IPS-20b (cell line): ENCODE results near the gene ADCY9.
A peak's percentile ranks its signal among the peaks of the same experiment; 100 is the strongest.
"Not testable (repeated sequence)": the region's sequence is repeated elsewhere in the genome, so short reads cannot be mapped to it uniquely, and the experiment has no call there.

ENCODE experiments used
- H3K27ac ChIP-seq: one replicate; pipeline ENCODE4 v1.5.1; 2013; ENCODE audit warnings: low read length
- H3K27me3 ChIP-seq: 2 replicates; pipeline ENCODE4 v1.6.1; 2013; ENCODE audit warnings: mild to moderate bottlenecking, low read length, inconsistent platforms; ENCODE audit not compliant: insufficient read depth
- H3K36me3 ChIP-seq: 2 replicates; pipeline ENCODE4 v1.6.1; 2013; ENCODE audit warnings: low read depth, mild to moderate bottlenecking, inconsistent platforms, low read length, moderate library complexity; ENCODE audit not compliant: insufficient read depth
- H3K4me1 ChIP-seq: 2 replicates; pipeline ENCODE4 v1.6.1; 2013; ENCODE audit warnings: mild to moderate bottlenecking, control low read depth, inconsistent platforms, low read length, moderate library complexity; ENCODE audit not compliant: insufficient read depth
- H3K4me3 ChIP-seq: 2 replicates; pipeline ENCODE4 v1.5.1; 2013; ENCODE audit warnings: mild to moderate bottlenecking, low read length, inconsistent platforms
- H3K9ac ChIP-seq: 2 replicates; pipeline ENCODE4 v1.6.1; 2013; ENCODE audit warnings: low read depth, mild to moderate bottlenecking, inconsistent platforms, low read length, moderate library complexity
- H3K9me3 ChIP-seq: 2 replicates; pipeline ENCODE4 v1.6.1; 2013; ENCODE audit warnings: mild to moderate bottlenecking, low read depth, low read length, inconsistent platforms; ENCODE audit not compliant: insufficient read depth

Gene ADCY9

DNA sequence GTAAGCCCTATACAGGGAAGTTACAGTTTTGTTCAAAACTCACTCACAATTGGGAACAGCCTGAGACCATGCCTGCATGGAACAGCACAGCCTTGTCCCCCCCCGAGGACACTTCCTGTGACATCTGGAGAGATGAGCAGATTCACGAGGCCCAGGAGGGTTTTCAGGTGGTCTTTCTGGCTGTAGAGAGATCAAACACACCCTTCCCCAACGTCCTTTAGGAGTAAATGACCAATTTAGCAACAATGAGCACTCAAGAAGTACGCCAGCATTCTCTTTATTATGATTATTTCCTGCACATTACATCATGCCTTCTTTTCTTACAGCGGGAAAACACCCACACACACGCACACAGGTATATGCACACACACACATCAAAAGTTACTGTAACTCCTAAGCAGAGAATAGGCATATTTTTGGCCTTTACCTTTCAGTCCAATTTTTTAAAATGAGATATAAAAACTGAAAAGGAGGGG, 39.0 kb downstream of the ADCY9 start:
- Histone ChIP-seq H3K36me3 (no peaks in the 10 kb centered on the region), H3K9ac (no peak overlapping the region), H3K27me3 (no peaks in the 10 kb centered on the region), H3K4me3 (no peak overlapping the region), H3K4me1 (peaks cover 2% of the 10 kb centered on the region; the same call in 1 of the 2 replicates), H3K9me3 (no peaks in the 10 kb centered on the region), H3K27ac (no peak overlapping the region)

DNA sequence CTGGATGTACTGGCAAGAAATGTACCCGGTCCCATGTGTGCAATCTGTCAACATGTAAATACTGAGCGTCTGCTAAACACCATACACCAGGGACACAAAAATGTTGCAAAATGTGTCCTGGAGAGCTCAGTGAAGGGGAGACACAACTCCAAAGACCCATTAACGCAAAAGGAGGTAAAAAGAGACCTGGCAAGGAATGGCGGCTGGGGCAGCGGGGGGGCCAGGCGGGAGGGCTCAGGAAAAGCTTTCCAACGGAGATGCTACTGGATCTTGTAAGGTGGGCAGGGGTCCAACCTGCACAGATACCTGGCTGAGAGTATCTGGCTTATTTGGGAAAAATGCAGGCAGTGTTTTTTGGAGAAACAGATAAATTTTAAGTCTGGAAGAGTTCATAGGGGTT, 40.7 kb downstream of the ADCY9 start:
- no peak overlapping the region for H3K9ac ChIP-seq
- no peaks in the 10 kb centered on the region for H3K36me3 ChIP-seq
- 0 out of 2 replicates have a peak, but pooled peaks cover 4% of the 10 kb centered on the region for H3K4me1 ChIP-seq
- no peaks in the 10 kb centered on the region for H3K9me3 ChIP-seq
- no peaks in the 10 kb centered on the region for H3K27me3 ChIP-seq
- no peak overlapping the region for H3K27ac ChIP-seq
- H3K4me3 ChIP-seq = no peak overlapping the region

DNA sequence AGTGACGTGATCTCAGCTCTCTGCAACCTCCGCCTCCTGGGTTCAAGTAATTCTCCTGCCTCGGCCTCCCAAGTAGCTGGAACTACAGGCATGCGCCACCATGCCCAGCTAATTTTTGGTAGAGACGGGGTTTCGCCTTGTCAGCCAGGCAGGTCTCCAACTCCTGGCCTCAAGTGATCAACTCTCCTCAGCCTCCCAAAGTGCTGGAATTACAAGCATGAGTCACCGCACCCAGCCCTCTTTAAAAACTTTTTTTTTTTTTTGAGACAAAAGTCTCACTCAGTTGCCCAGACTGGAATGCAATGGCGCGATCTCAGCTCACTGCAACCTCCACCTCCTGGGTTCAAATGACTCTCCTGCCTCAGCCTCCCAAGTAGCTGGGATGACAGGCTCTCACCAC, 43.1 kb downstream of the ADCY9 start:
- not testable (repeated sequence) for H3K4me3 ChIP-seq, H3K36me3 ChIP-seq, H3K9ac ChIP-seq, H3K4me1 ChIP-seq, H3K9me3 ChIP-seq, H3K27me3 ChIP-seq, H3K27ac ChIP-seq

GRCh38 chr16:4071686-4072561, 44.3 kb downstream of the ADCY9 start:
- H3K27me3 ChIP-seq = no peaks in the 10 kb centered on the region
- H3K4me3 ChIP-seq = no peak overlapping the region
- no peaks in the 10 kb centered on the region for H3K9me3 ChIP-seq
- 0 out of 2 replicates have a peak overlapping the region, but pooled peaks have one; percentile 14 for H3K9ac ChIP-seq
- no peaks in the 10 kb centered on the region for H3K36me3 ChIP-seq
- H3K27ac ChIP-seq = no peak overlapping the region
- H3K4me1 ChIP-seq = 0 out of 2 replicates have a peak, but pooled peaks cover 4% of the 10 kb centered on the region

- Histone ChIP-seq H3K27ac (no peak overlapping the region), H3K27me3 (no peaks in the 10 kb centered on the region), H3K4me1 (0 out of 2 replicates have a peak, but pooled peaks cover 4% of the 10 kb centered on the region), H3K4me3 (no peak overlapping the region), H3K36me3 (no peaks in the 10 kb centered on the region), H3K9me3 (no peaks in the 10 kb centered on the region), H3K9ac (no peak overlapping the region)
These were observed 45.3 kb downstream of the ADCY9 start for GRCh38 chr16:4070936-4071335.

GRCh38 chr16:4067262-4068001, 48.8 kb downstream of the ADCY9 start:
- no peak overlapping the region for H3K27ac ChIP-seq
- H3K36me3 ChIP-seq = no peaks in the 10 kb centered on the region
- H3K9ac ChIP-seq = no peak overlapping the region
- no peak overlapping the region for H3K4me3 ChIP-seq
- no peaks in the 10 kb centered on the region for H3K27me3 ChIP-seq
- no peaks in the 10 kb centered on the region for H3K9me3 ChIP-seq
- 0 out of 2 replicates have a peak, but pooled peaks cover 4% of the 10 kb centered on the region for H3K4me1 ChIP-seq

- no peak overlapping the region for H3K27ac ChIP-seq
- no peaks in the 10 kb centered on the region for H3K36me3 ChIP-seq
- H3K27me3 ChIP-seq = no peaks in the 10 kb centered on the region
- H3K9ac ChIP-seq = no peak overlapping the region
- no peaks in the 10 kb centered on the region for H3K4me1 ChIP-seq
- H3K9me3 ChIP-seq = no peaks in the 10 kb centered on the region
- no peak overlapping the region for H3K4me3 ChIP-seq
These were observed 51.3 kb downstream of the ADCY9 start for GRCh38 chr16:4064950-4065352.

DNA sequence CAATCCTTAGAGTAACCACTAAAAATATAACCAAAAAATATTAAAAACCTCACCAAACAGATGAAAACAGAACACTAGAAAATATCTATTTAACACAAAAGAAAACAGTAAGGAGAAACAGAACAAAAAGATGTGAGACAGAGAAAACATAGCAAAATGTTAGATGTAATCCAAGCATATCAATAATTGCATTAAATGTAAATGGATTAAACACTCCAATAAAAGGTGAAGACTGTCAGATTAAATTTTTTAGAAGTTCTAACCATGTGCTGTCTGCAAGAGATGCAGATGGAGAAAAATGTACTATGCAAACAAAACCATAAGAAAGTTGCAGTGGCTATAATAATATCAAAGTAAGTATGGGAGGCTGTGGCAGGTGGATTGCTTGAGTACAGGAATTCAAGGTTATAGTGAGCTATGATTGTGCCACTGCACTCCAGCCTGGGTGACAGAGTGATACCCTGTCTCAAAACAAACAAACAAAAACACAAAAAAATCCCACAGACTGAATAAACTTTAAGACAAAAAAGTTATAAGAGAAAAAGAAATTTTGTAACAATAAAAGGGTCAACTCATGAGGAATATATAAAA, 53.9 kb downstream of the ADCY9 start:
- no peaks in the 10 kb centered on the region for H3K27me3 ChIP-seq
- H3K9ac ChIP-seq = no peak overlapping the region
- H3K4me1 ChIP-seq = no peaks in the 10 kb centered on the region
- H3K9me3 ChIP-seq = no peaks in the 10 kb centered on the region
- H3K27ac ChIP-seq = no peak overlapping the region
- no peaks in the 10 kb centered on the region for H3K36me3 ChIP-seq
- H3K4me3 ChIP-seq = no peak overlapping the region

- no peaks in the 10 kb centered on the region for H3K36me3 ChIP-seq
- H3K4me3 ChIP-seq = no peak overlapping the region
- H3K4me1 ChIP-seq = no peaks in the 10 kb centered on the region
- no peak overlapping the region for H3K27ac ChIP-seq
- no peaks in the 10 kb centered on the region for H3K9me3 ChIP-seq
- no peaks in the 10 kb centered on the region for H3K27me3 ChIP-seq
- no peak overlapping the region for H3K9ac ChIP-seq
These were observed 55.4 kb downstream of the ADCY9 start for GRCh38 chr16:4060823-4061222.

- Histone ChIP-seq H3K9me3 (no peaks in the 10 kb centered on the region), H3K4me3 (no peak overlapping the region), H3K27ac (no peak overlapping the region), H3K4me1 (no peaks in the 10 kb centered on the region), H3K27me3 (no peaks in the 10 kb centered on the region), H3K36me3 (no peaks in the 10 kb centered on the region), H3K9ac (no peak overlapping the region)
These were observed 56.2 kb downstream of the ADCY9 start for GRCh38 chr16:4060009-4060408.

DNA sequence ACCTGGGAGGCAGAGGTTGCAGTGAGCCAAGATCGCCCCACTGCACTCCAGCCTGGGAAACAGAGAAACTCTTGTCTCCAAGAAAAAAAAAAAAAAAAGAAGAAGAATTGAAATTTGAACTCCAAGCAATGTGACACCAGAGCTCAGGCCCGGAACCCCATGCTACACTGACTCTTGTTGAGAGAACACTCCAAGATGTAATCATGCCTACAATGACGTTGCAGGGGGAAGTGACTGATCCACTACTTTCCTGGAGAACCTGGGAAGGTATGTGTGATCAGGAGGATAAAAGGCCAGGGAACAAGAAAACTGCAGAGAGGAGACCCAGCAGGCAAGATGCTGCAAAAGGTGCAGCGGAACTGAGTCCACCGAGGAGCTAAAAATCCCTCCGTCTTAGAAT, 57.9 kb downstream of the ADCY9 start:
- no peaks in the 10 kb centered on the region for H3K4me1 ChIP-seq
- H3K27me3 ChIP-seq = no peaks in the 10 kb centered on the region
- H3K9ac ChIP-seq = no peak overlapping the region
- H3K4me3 ChIP-seq = no peak overlapping the region
- H3K36me3 ChIP-seq = no peaks in the 10 kb centered on the region
- no peak overlapping the region for H3K27ac ChIP-seq
- no peaks in the 10 kb centered on the region for H3K9me3 ChIP-seq
